Left ventricle myocardium inferior (tissue), 1 donor: ENCODE data around the gene CGAS. TPM values are rescaled to one million over a fixed set of nuclear protein-coding genes. Genes with fewer than 3 reads are reported as not detected.
A peak's percentile ranks its signal among the peaks of the same experiment; 100 is the strongest.
"Not testable (repeated sequence)": the region's sequence is repeated elsewhere in the genome, so short reads cannot be mapped to it uniquely, and the experiment has no call there.

Experiments used
- DNase-seq: peaks from one replicate; pipeline ENCODE4 v3.0.0-alpha.2; 2020
- H3K27ac ChIP-seq: fragments of 200-600 bp; replicated peaks from 2 replicates; pipeline ENCODE4 v1.8.0; 2021
- H3K27me3 ChIP-seq: fragments of 200-600 bp; 2 replicates; pipeline ENCODE4 v1.8.0; 2021; ENCODE audit warnings: low read depth
- H3K36me3 ChIP-seq: fragments of 200-600 bp; 2 replicates; pipeline ENCODE4 v1.8.0; 2021
- H3K4me1 ChIP-seq: fragments of 200-600 bp; 2 replicates; pipeline ENCODE4 v1.8.0; 2021
- H3K4me3 ChIP-seq: fragments of 200-600 bp; 2 replicates; pipeline ENCODE4 v1.8.0; 2021; ENCODE audit warnings: mild to moderate bottlenecking, moderate library complexity
- H3K9me3 ChIP-seq: fragments of 200-600 bp; replicated peaks from 2 replicates; pipeline ENCODE4 v1.8.0; 2021
- CTCF ChIP-seq: fragments of 200-600 bp; IDR thresholded peaks from 2 replicates; pipeline ENCODE4 v1.8.0; 2021; ENCODE audit warnings: antibody characterized with exemption, mild to moderate bottlenecking, borderline replicate concordance
- intact Hi-C: fragments of 100-400 bp; cut with micrococcal nuclease; formaldehyde crosslinking; loops from one replicate; pipeline ENCODE4 v1.11.0; 2022
- total RNA-seq: library from RNA; stranded (reverse); fragmentation: NEBNext Ultra II Directional; extraction: Animal tissue kit (Norgen Biotek cat#: 25700); gene quantifications from one replicate; pipeline ENCODE4 v1.2.1, GENCODE V29; 2021
- donor health status: DM: no; HTN: yes; CAD: no; lungs with severe emphysema.

Gene CGAS
- total RNA-seq, 1 donor from 2014 or later: 0.96 TPM

DNA sequence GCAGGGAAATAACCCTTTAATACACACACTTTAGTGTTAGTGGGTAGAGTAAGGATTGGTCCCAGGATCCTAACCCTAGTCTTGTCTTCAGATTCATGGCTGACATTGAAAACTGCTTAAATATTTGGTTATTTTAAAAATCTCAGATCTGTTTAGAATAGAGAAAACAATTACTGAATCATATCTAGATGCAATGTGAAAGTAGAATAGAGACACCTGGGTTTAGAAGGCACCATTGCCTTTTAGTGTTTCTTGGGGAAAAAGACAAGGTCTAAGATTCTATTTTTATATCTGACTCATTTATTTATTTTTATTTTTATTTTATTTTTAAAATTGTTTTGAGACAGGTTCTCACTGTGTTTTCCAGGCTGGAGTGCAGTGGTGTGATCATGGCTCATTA lies 51.4 kb downstream of the CGAS start:
- no peaks in the 10 kb centered on the region for H3K27me3 ChIP-seq
- no peaks in the 10 kb centered on the region for H3K4me1 ChIP-seq
- intact Hi-C loops: no loop called here
- no peak for TF ChIP-seq CTCF
- H3K36me3 ChIP-seq: no peaks in the 10 kb centered on the region
- no peak overlapping the region for H3K27ac ChIP-seq
- DNase-seq: no peak
- H3K9me3 ChIP-seq: no peaks in the 10 kb centered on the region
- H3K4me3 ChIP-seq: no peak overlapping the region

DNA sequence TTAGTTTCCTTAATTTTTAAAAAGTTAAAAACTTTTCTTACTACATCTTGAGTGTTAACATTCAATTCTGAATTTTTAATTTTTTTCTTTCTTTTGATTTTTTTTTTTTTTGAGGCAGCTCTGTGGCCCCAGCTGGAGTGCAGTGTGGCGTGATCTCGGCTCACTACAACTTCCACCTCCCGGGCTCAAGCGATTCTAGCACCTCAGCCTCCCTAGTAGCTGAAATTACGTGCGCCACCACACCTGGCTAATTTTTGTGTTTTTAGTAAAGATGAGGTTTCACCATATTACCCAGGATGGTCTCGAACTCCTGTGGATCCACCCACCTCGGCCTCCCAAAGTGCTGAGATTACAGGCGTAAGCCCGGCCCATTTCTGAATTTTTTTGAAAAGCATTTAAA lies 56.2 kb downstream of the CGAS start:
- TF ChIP-seq CTCF: no peak
- no peak for DNase-seq
- intact Hi-C loops: no loop called here

DNA sequence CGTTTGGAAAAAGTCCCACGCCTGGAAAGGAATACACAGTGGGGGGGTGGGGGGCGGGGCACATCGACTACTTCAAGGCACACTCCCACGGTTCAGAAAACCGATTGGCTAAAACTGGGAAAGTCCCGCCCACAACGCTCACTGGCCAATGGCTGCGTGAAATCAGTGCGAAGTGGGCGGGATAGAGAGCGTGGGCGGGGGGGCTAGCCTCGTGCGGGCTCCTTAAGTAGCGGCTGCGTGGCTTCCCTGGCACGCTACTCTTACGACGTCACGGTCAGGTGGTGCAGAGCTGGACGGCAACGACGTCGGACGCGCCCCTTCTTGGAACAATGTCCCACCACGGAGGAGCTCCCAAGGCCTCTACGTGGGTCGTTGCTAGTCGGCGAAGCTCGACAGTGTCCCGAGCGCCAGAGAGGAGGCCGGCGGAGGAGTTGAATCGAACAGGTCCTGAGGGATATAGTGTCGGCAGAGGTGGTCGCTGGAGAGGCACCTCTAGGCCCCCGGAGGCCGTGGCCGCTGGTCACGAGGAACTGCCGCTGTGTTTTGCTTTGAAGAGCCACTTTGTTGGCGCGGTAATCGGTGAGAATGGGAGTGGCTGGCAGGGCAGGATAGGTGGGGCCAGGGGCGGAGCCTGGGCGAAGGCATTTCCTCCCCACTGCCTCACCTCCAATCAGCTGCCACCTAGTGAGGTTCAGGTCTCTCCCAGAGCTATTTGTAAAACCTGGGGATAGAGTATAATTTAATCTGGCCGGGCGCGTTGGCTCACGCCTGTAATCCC lies 57.3 kb downstream of the CGAS start, which contains the start of gene DDX43:
TSS of gene DDX43 (plus strand) at position 252 of the 778 bp plus-strand sequence. CDS start at position 330, 78 bp downstream.
- Histone ChIP-seq H3K4me3 (peak within 1 kb of the TSS; percentile 57), H3K36me3 (no peaks in the 10 kb centered on the region), H3K27ac (peak within 1 kb of the TSS; percentile 69), H3K4me1 (no peaks in the 10 kb centered on the region), H3K27me3 (no peaks in the 10 kb centered on the region), H3K9me3 (no peaks in the 10 kb centered on the region)
- TF ChIP-seq CTCF: no peak
- intact Hi-C loops: no loop called here
- DNase-seq: peak; percentile 55

More for the DNA sequence above, 56.2 kb downstream of the CGAS start:
- H3K27me3 ChIP-seq: no peaks in the 10 kb centered on the region
- no peaks in the 10 kb centered on the region for H3K4me1 ChIP-seq
- no peaks in the 10 kb centered on the region for H3K9me3 ChIP-seq
- H3K27ac ChIP-seq: no peak overlapping the region
- no peak overlapping the region for H3K4me3 ChIP-seq
- H3K36me3 ChIP-seq: no peaks in the 10 kb centered on the region

GRCh38 chr6:73393278-73393677 lies 58.8 kb downstream of the CGAS start:
- H3K36me3 ChIP-seq: no peaks in the 10 kb centered on the region
- intact Hi-C loops: no loop called here
- no peak for TF ChIP-seq CTCF
- no peak overlapping the region for H3K4me3 ChIP-seq
- no peaks in the 10 kb centered on the region for H3K27me3 ChIP-seq
- no peaks in the 10 kb centered on the region for H3K9me3 ChIP-seq
- DNase-seq: no peak
- peaks cover 9% of the 10 kb centered on the region for H3K4me1 ChIP-seq
- H3K27ac ChIP-seq: no peak overlapping the region

GRCh38 chr6:73392188-73392587 lies 59.9 kb downstream of the CGAS start:
- intact Hi-C loops, H3K4me3 ChIP-seq, H3K9me3 ChIP-seq, H3K27me3 ChIP-seq, H3K4me1 ChIP-seq, DNase-seq, H3K27ac ChIP-seq, H3K36me3 ChIP-seq: not testable (repeated sequence)

DNA sequence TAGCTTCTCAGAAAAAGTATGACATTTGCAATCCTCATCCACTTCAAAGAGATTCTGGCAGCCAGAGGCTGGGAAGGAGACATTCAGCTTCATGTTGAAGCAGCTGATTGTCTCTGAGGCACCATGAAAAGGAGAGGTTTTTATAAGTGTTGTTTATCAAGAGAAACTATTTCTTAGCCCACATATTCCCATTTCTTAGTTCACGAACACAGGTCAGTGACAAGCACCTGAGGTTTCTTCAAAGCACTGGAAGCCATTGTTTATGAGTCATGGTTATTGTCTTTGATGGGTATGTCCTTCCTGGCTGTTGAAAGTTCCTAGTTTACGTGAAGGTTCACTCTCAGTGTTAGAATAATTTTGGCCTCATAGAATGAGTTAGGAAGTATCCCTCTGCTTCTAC lies 60.4 kb downstream of the CGAS start:
- no peak for DNase-seq
- Histone ChIP-seq H3K4me3 (no peak overlapping the region), H3K4me1 (peaks cover 10% of the 10 kb centered on the region), H3K27ac (no peak overlapping the region), H3K9me3 (no peaks in the 10 kb centered on the region), H3K36me3 (no peaks in the 10 kb centered on the region), H3K27me3 (peaks cover 11% of the 10 kb centered on the region)
- intact Hi-C loops: no loop called here
- TF ChIP-seq CTCF: no peak
